Smooth muscle cell (in vitro differentiated cells): ENCODE data around the gene FAHD1. TPM values are rescaled to one million over a fixed set of nuclear protein-coding genes. Genes with fewer than 3 reads are reported as not detected.

Source experiments
- DNase-seq: peaks from one replicate; lab custom pipeline; 2025; ENCODE audit not compliant: unreplicated experiment; lab: John Stamatoyannopoulos, UW
- H2AFZ ChIP-seq: fragments of 200-600 bp; sonication (generic); 2 replicates; pipeline ENCODE4 v1.6.0; 2016; ENCODE audit warnings: antibody characterized with exemption, low read depth, mild to moderate bottlenecking
- H3F3A ChIP-seq: fragments of 200-600 bp; sonication (generic); 2 replicates; pipeline ENCODE4 v1.6.0; 2017; ENCODE audit warnings: antibody characterized with exemption, low read depth
- H3K27ac ChIP-seq: fragments of 200-600 bp; sonication (generic); 2 replicates; pipeline ENCODE4 v1.5.1; 2016; ENCODE audit warnings: low read depth, mild to moderate bottlenecking
- H3K27me3 ChIP-seq: fragments of 200-600 bp; sonication (generic); 2 replicates; pipeline ENCODE4 v1.6.1; 2016; ENCODE audit warnings: low read depth, mild to moderate bottlenecking
- H3K36me3 ChIP-seq: fragments of 200-600 bp; sonication (generic); 2 replicates; pipeline ENCODE4 v1.5.1; 2016; ENCODE audit warnings: low read depth
- H3K4me1 ChIP-seq: fragments of 200-600 bp; sonication (generic); 2 replicates; pipeline ENCODE4 v1.5.1; 2016; ENCODE audit warnings: low read depth
- H3K4me2 ChIP-seq: fragments of 200-600 bp; sonication (generic); 2 replicates; pipeline ENCODE4 v1.6.0; 2016; ENCODE audit warnings: mild to moderate bottlenecking
- H3K4me3 ChIP-seq: fragments of 200-600 bp; sonication (generic); 2 replicates; pipeline ENCODE4 v1.5.1; 2016; ENCODE audit warnings: mild to moderate bottlenecking
- H3K79me2 ChIP-seq: fragments of 200-600 bp; sonication (generic); 2 replicates; pipeline ENCODE4 v1.6.0; 2016; ENCODE audit warnings: low read depth, mild to moderate bottlenecking
- H3K9ac ChIP-seq: fragments of 200-600 bp; sonication (generic); 2 replicates; pipeline ENCODE4 v1.6.0; 2016; ENCODE audit warnings: low read depth
- H3K9me3 ChIP-seq: fragments of 200-600 bp; sonication (generic); replicated peaks from 2 replicates; pipeline ENCODE4 v1.5.1; 2016; ENCODE audit warnings: low read depth
- H4K20me1 ChIP-seq: fragments of 200-600 bp; sonication (generic); 2 replicates; pipeline ENCODE4 v1.6.0; 2016; ENCODE audit warnings: low read depth
- WGBS: methylation state at CpG from one replicate; pipeline ENCODE4 v1.1.7; 2016; ENCODE audit warnings: low lambda C conversion rate; 5-methylcytosine and 5-hydroxymethylcytosine counted together
- polyA plus RNA-seq: library from polyadenylated mRNA; unstranded; fragments of >200 nt; fragmentation: Nextera tagmentation; extraction: Ambion mirVana; gene quantifications from 2 replicates; pipeline ENCODE4 v1.2.1, GENCODE V29; 2016
- total RNA-seq: library from RNA; depleted of rRNA; stranded (reverse); fragments of >200 nt; gene quantifications from 2 replicates; pipeline ENCODE4 v1.2.3, GENCODE V29; 2014
- TF ChIP-seq, protein P1 (sequence below): fragments of 200-600 bp; sonication (generic); IDR thresholded peaks from 2 replicates; pipeline ENCODE4 v1.5.1; 2017; ENCODE audit warnings: borderline replicate concordance, mild to moderate bottlenecking, antibody characterized with exemption; ENCODE audit not compliant: insufficient read depth, poor library complexity, severe bottlenecking

Gene FAHD1
- total and polyA plus RNA-seq, 2 experiments from 2014 or later = 32.4 TPM

DNA sequence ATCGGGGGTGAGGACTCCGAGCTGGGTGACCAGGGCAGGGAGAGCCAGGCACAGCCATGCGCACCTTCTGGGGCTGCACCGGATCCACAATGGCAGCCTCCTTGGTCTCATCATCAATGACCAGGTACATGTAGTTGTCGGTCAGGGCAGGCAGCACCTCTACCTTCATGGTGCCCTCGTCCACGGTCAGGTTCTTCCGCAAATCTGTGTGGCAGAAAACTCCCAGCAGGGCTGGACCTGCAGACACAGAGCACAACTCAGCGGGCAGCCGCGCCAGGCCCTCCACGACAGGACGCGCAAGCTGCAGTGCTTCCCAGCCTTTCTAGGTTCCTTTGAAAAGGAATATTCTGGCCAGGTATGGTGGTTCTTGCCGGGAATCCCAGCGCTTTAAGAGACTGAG, 4.2 kb upstream of the FAHD1 start:
- H2AFZ ChIP-seq = no peak overlapping the region
- H3K9me3 ChIP-seq = no peaks in the 10 kb centered on the region
- no peaks in the 10 kb centered on the region for H4K20me1 ChIP-seq
- no peaks in the 10 kb centered on the region for H3K27me3 ChIP-seq
- H3K4me1 ChIP-seq = peaks cover 2% of the 10 kb centered on the region
- no peak overlapping the region for H3K4me3 ChIP-seq
- H3K36me3 ChIP-seq = no peaks in the 10 kb centered on the region
- TF ChIP-seq, protein P1, sequence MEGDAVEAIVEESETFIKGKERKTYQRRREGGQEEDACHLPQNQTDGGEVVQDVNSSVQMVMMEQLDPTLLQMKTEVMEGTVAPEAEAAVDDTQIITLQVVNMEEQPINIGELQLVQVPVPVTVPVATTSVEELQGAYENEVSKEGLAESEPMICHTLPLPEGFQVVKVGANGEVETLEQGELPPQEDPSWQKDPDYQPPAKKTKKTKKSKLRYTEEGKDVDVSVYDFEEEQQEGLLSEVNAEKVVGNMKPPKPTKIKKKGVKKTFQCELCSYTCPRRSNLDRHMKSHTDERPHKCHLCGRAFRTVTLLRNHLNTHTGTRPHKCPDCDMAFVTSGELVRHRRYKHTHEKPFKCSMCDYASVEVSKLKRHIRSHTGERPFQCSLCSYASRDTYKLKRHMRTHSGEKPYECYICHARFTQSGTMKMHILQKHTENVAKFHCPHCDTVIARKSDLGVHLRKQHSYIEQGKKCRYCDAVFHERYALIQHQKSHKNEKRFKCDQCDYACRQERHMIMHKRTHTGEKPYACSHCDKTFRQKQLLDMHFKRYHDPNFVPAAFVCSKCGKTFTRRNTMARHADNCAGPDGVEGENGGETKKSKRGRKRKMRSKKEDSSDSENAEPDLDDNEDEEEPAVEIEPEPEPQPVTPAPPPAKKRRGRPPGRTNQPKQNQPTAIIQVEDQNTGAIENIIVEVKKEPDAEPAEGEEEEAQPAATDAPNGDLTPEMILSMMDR = no peak
- H3K27ac ChIP-seq = no peak overlapping the region
- 98% methylated on average over 16 of the region's 16 CpGs for WGBS
- no peak for DNase-seq
- no peak overlapping the region for H3K4me2 ChIP-seq
- H3F3A ChIP-seq = no peaks in the 10 kb centered on the region
- no peak overlapping the region for H3K9ac ChIP-seq
- peaks cover 13% of the 10 kb centered on the region for H3K79me2 ChIP-seq

DNA sequence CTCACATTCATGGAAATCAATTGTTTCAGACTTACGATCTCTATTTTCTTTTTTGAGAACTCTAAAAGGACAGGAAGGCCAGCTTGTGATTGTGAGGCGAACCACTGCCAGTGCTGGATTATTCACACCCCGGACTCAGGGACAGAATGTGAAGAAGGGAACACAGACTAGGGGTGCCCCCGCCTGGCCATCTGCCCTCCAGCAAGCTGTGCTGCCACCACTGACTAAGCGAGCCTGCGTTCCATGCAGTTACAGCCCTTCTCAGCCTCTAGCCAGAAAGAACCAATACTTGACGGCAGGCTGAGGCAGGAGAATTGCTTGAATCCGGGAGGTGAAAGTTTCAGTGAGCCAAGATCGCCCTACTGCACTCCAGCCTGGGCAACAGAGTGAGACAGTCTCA, 3.2 kb upstream of the FAHD1 start:
- Histone ChIP-seq H3K4me2 (no peak overlapping the region), H3K27me3 (no peaks in the 10 kb centered on the region), H3K4me3 (no peak overlapping the region), H3K4me1 (peaks cover 12% of the 10 kb centered on the region), H3K9me3 (no peaks in the 10 kb centered on the region), H3K79me2 (peaks cover 23% of the 10 kb centered on the region), H3F3A (no peaks in the 10 kb centered on the region), H3K9ac (no peak overlapping the region), H2AFZ (no peak overlapping the region), H3K27ac (no peak overlapping the region), H4K20me1 (no peaks in the 10 kb centered on the region), H3K36me3 (no peaks in the 10 kb centered on the region)
- TF ChIP-seq, protein P1 = peak; percentile 7
- 62% methylated on average over 9 of the region's 9 CpGs for WGBS
- no peak for DNase-seq

DNA sequence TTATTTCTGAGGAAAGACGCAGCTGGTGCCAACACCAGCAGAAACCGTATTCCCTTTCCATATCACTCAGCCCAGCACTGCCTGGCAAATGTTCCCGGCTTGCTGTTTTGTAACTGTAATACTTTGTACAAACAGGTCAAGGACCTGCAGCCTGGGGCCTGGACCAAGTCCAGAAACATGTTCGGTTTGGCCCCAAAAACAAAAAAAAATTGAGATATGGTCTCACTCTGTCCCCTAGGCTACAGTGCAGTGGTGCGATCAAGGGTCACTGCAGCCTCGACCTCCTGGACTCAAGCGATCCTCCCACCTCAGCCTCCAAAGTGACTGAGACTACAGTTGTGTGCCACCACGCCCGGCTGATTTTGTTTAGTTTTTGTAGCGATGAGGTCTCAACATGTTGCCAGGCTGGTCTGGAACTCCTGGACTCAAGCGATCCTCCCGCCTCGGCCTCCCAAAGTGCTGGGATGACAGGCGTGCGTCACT, 1.6 kb upstream of the FAHD1 start:
- Histone ChIP-seq H3K27me3 (no peaks in the 10 kb centered on the region), H2AFZ (no peak overlapping the region), H3K9me3 (no peaks in the 10 kb centered on the region), H3K79me2 (peaks cover 31% of the 10 kb centered on the region), H3K27ac (no peak overlapping the region), H3K4me1 (peaks cover 18% of the 10 kb centered on the region), H3K4me2 (peak overlapping the region; percentile 87), H3K36me3 (no peaks in the 10 kb centered on the region), H3K9ac (no peak overlapping the region), H3F3A (no peaks in the 10 kb centered on the region), H4K20me1 (no peaks in the 10 kb centered on the region), H3K4me3 (peak overlapping the region; percentile 83)
- no peak for DNase-seq
- TF ChIP-seq, protein P1 = no peak
- WGBS = 90% methylated on average over 15 of the region's 15 CpGs

DNA sequence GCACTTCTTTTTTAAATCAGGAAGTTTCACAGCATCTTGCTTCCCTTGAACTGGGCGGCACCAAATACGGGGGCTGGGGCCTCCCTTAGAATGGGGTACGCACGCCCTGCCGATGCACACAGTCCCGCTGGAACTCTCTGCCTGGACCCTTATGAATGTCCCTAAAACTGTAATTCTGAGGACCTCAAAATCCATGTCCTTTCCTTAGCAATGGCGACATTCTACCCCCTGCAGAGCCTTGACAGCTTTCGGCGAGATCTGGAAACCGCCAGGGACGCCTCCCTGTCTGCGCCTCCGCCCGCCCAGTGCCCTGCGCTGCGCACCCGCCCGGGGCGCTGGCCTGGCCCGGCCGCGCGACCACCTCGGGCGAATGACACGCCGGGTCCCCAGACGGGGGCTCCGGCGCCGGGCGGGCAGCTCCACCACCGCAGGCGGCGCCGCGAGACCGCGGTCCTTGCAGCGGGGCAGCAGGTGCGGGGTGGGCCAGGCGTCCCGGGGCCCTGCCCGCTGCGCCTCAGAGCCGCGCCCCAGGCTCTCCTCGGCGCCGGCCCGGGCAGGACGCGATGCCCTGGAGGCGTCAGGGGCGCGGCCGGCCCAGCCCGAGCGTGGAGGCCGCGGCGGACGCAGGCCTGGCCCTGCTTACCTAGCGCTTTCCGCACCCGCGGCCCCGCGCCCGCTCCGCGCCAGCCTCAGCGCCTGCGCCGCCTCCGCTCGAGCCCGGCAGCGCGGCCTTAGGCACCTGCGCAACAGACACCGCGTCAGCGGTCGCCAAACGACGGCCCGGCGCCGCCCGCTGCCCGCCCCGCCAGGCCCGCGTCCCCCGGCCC, 929 bp upstream of the FAHD1 start:
- H3K9me3 ChIP-seq = no peaks in the 10 kb centered on the region
- H3K4me1 ChIP-seq = peaks cover 18% of the 10 kb centered on the region
- DNase-seq = peak; percentile 70
- peak overlapping the region; percentile 87 for H3K4me2 ChIP-seq
- H3K36me3 ChIP-seq = no peaks in the 10 kb centered on the region
- H4K20me1 ChIP-seq = no peaks in the 10 kb centered on the region
- no peak overlapping the region for H3K27ac ChIP-seq
- no peaks in the 10 kb centered on the region for H3F3A ChIP-seq
- H3K9ac ChIP-seq = no peak overlapping the region
- no peak overlapping the region for H2AFZ ChIP-seq
- peak overlapping the region; percentile 83 for H3K4me3 ChIP-seq
- TF ChIP-seq, protein P1 = no peak
- peaks cover 31% of the 10 kb centered on the region for H3K79me2 ChIP-seq
- WGBS = 6% methylated on average over 75 of the region's 96 CpGs
- H3K27me3 ChIP-seq = no peaks in the 10 kb centered on the region
